ENCODE data around the gene AUTS2.

AUTS2 gene

GRCh38 chr7:70377957-70378356 is 779.7 kb downstream of the AUTS2 start:
- DNase-seq (ENCODE audit: low read depth in 2 of 2): no peak

- DNase-seq (ENCODE audit: low read depth in 2 of 2): no peak
Measured at GRCh38 chr7:70379210-70379609, 780.9 kb downstream of the AUTS2 start.

- DNase-seq (ENCODE audit: low read depth in 2 of 2): no peak
Measured at GRCh38 chr7:70380421-70381015, 782.2 kb downstream of the AUTS2 start.

GRCh38 chr7:70383066-70383782 is 784.9 kb downstream of the AUTS2 start:
- DNase-seq (ENCODE audit: low read depth in 2 of 2): no peak

GRCh38 chr7:70384024-70384423 is 785.7 kb downstream of the AUTS2 start:
- DNase-seq (ENCODE audit: low read depth in 2 of 2): no peak

- no peak for DNase-seq (ENCODE audit: low read depth in 2 of 2)
Measured at GRCh38 chr7:70384891-70385290, 786.6 kb downstream of the AUTS2 start.

- no peak for DNase-seq (ENCODE audit: low read depth in 2 of 2)
Measured at GRCh38 chr7:70387217-70387616, 788.9 kb downstream of the AUTS2 start.

GRCh38 chr7:70389531-70390151 is 791.4 kb downstream of the AUTS2 start:
- DNase-seq (ENCODE audit: low read depth in 2 of 2): no peak

GRCh38 chr7:70390251-70390650 is 792.0 kb downstream of the AUTS2 start:
- DNase-seq (ENCODE audit: low read depth in 2 of 2): no peak

- DNase-seq (ENCODE audit: low read depth in 2 of 2): no peak
Measured at GRCh38 chr7:70392256-70392876, 794.1 kb downstream of the AUTS2 start.

- no peak for DNase-seq (ENCODE audit: low read depth in 2 of 2)
Measured at GRCh38 chr7:70392877-70393435, 794.7 kb downstream of the AUTS2 start.

- DNase-seq (ENCODE audit: low read depth in 2 of 2): no peak
Measured at GRCh38 chr7:70393956-70394355, 795.7 kb downstream of the AUTS2 start.

GRCh38 chr7:70400829-70401380 is 802.6 kb downstream of the AUTS2 start:
- no peak for DNase-seq (ENCODE audit: low read depth in 2 of 2)

- no peak for DNase-seq (ENCODE audit: low read depth in 2 of 2)
Measured at GRCh38 chr7:70402069-70402468, 803.8 kb downstream of the AUTS2 start.

GRCh38 chr7:70405241-70405640 is 807.0 kb downstream of the AUTS2 start:
- DNase-seq (ENCODE audit: low read depth in 2 of 2): no peak

- DNase-seq (ENCODE audit: low read depth in 2 of 2): no peak
Measured at GRCh38 chr7:70406186-70406949, 808.1 kb downstream of the AUTS2 start.

GRCh38 chr7:70406950-70407209 is 808.6 kb downstream of the AUTS2 start:
- DNase-seq (ENCODE audit: low read depth in 2 of 2): no peak

- DNase-seq (ENCODE audit: low read depth in 2 of 2): no peak
Measured at GRCh38 chr7:70408477-70408876, 810.2 kb downstream of the AUTS2 start.

GRCh38 chr7:70408891-70409290 is 810.6 kb downstream of the AUTS2 start:
- no peak for DNase-seq (ENCODE audit: low read depth in 2 of 2)

GRCh38 chr7:70410134-70410750 is 812.0 kb downstream of the AUTS2 start:
- no peak for DNase-seq (ENCODE audit: low read depth in 2 of 2)

GRCh38 chr7:70414368-70414767 is 816.1 kb downstream of the AUTS2 start:
- DNase-seq (ENCODE audit: low read depth in 2 of 2): no peak

All from stimulated activated CD8-positive, alpha-beta memory T cell treated with anti-CD3 and anti-CD28 coated beads, Interleukin-15, amount 100 ng/mL, for 4 hours (primary cell).